GM18526 (cell line): ENCODE measurements around the gene C1orf232.

Source experiments
- POLR2A ChIP-seq: IDR thresholded peaks from 3 replicates; pipeline ENCODE4 v1.6.1; 2011; ENCODE audit not compliant: insufficient read length; ENCODE audit errors: extremely low read depth

C1orf232 gene

DNA sequence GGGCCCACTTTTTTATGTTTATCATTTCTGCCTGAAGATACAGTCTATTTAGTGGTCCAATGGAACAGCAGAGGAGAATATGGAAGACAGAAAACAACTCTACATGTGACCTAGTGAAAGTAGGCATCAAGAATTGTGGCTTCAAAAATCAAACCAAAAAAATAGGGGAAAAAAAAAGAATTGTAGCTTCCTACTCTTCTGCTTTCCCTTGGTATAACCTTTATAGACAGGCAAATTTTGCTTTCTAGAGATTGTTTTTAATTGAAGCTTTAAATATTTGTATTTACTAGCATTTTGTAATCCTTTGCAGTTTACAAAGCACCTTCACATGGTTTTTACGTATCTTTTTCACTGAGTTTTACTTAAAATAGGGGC lies 42.8 kb downstream of the C1orf232 start:
- no peak for TF ChIP-seq POLR2A

- no peak for TF ChIP-seq POLR2A
Measured at GRCh38 chr1:26125382-26125781, 43.4 kb downstream of the C1orf232 start.

DNA sequence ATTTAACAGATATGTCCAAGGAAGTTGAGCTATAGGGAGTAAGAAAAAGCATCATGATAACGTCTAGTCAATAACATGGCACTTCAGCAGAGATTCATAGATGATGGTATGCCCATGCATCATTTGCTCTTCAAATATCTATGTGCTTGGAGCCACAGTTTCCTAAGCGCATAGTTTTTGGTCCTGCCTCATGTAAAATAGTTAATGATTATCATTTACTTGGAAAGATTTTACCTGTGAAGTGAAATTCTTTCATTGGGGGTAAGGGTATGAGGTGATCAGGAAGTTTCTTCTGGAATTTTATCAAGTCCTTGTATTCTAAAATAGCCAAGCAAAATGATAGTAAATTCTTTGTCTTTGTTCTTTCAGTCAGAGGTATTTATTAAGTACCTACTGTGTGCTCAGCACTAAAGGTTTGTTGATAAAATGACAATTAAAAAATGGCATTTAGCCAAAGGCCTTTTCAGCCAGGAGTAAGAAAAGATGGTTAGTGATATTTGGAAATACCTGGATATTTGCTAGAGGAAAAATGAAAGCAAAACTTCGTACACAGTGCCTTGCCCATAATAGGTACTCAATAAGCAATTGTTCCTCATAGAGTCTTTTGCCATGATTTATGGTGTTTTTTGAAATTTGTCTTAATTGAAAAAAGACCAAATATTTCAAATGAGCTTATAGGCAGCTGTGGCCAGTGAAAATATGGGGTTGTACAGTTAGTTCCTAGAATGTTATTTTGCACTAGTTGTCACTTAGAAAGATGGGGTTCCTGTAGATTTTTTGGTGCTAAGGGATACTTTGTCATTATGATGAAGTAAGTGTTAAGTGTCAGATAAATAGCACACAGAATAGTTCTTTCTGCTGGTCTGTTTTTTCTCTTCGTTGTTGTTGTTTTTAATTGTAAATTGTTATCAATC lies 44.1 kb downstream of the C1orf232 start:
- no peak for TF ChIP-seq POLR2A

- TF ChIP-seq POLR2A = no peak
Measured at GRCh38 chr1:26122988-26123973, 45.5 kb downstream of the C1orf232 start.

DNA sequence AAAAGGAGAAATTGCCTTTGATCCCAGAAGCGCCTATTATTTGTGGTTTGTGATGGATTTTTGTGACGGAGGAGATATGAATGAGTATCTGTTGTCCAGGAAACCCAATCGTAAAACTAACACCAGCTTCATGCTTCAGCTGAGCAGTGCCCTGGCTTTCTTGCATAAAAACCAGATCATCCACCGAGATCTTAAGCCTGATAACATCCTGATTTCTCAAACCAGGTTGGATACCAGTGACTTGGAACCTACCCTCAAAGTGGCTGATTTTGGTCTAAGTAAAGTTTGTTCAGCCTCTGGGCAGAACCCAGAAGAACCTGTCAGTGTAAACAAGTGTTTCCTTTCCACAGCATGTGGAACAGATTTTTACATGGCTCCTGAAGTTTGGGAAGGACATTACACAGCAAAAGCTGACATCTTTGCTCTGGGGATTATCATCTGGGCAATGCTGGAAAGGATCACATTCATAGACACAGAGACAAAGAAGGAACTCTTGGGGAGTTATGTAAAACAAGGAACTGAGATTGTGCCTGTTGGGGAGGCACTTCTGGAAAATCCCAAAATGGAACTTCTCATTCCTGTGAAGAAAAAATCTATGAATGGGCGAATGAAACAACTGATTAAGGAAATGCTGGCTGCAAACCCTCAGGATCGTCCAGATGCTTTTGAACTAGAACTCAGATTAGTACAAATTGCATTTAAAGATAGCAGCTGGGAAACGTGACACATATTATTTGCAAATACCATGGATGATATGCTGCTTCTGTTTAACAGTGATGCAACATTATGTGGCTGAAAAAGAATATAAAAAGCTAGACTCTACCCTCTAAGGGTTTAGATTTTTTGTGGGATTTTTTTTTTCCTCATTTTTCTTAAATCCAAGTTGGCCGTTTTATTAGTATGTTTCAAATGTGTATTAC lies 46.6 kb downstream of the C1orf232 start:
- no peak for TF ChIP-seq POLR2A

DNA sequence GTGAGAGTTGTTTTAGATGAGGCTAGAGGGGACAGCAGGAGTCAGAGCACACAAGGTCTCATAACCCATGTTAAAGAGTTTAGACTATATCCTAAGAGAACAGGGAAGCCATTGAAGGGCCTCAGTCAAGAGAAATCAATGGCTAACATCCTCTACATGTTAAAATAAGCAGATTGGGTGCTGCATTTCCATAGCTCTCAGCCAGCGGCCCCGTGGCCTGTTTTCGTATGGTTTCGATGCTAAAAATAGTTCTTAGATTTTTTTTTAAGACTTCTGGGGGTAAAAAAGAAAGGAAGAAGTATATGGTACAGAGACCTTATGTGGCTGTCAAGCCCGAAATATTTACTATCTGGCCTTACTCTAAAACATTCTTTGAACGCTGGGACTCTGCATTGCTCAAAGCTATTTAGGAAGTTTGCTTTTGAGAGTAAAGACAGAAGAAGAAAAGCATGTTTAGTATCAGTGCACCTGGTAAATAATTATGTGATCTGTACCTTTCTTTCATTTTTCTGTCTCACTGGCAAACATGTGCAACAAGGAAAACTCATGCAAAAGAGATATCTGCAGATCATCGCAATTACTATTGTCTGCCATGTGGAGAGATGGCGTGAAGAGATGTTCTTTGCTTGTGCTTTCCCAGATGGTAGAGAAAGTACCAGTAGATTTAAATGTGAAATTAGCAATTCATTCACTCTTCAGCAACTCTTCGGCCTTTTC lies 48.7 kb downstream of the C1orf232 start:
- TF ChIP-seq POLR2A = no peak

DNA sequence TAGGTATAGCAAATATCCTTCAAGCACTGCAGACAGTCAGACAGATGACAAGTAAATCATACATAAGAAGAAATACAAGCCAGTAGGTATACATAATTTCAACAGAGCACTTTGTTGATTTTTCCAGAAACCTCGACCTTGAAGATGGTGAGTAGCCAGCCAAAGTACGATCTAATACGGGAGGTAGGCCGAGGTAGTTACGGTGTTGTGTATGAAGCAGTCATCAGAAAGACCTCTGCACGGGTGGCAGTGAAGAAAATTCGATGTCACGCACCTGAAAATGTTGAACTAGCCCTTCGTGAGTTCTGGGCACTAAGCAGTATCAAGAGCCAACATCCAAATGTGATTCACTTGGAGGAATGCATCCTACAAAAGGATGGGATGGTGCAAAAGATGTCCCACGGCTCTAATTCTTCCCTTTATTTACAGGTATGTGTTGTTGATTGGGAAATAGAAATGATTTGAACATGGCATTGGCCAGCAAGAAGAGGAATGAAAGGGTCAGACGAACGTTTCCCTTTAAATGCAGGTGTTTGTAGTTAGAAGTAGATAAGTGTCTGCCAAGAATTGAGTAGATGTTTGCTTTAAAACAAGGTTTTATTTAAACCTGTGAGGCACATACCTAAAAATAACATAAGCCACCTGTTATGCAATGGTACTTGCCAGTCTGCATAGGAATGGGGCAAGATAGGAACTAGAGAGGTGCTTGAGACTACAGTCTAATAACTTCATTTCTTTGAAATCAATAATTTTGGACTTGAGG lies 54.4 kb downstream of the C1orf232 start:
- no peak for TF ChIP-seq POLR2A
